ENCODE data around the gene MACROH2A1.

DNA sequence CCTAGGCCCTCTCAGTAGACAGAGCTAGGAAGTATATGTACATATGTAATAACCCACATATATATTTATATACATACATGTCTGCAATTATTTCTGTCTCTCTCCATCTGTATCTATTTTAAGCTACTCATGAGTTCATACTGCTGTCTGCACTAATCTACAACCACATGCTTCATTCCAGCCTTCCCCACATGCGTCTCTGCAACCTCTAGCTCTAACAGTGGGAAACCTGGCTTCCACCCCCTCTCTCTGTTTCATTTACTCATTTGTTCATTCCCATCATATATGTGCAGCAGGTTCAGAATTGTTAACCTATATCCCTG is 24.8 kb upstream of the MACROH2A1 start:
- TF ChIP-seq EZH2 (IDR thresholded peaks at IDR 0.05; ENCODE audit: insufficient read depth, poor library complexity, severe bottlenecking) (no peak), EZH2phosphoT487 (IDR thresholded peaks at IDR 0.05; ENCODE audit: insufficient read depth, low read depth) (no peak)
